Mammary epithelial cell (primary cell): ENCODE measurements around the gene ZNF398.

Experiments used
- EZH2 ChIP-seq: IDR thresholded peaks from 2 replicates; pipeline ENCODE4 v1.6.1; 2012; ENCODE audit warnings: low read length, inconsistent platforms, borderline replicate concordance
- TF ChIP-seq, protein P1 (sequence below), 2 donors: IDR thresholded peaks in 1 of 2; conservative IDR thresholded peaks in 1 of 2; 2 replicates each; pipeline ENCODE4 v1.5.1; 2011 to 2012; ENCODE audit warnings: inconsistent platforms in 2 of 2, low read length in 2 of 2, mild to moderate bottlenecking in 2 of 2, control low read depth in 1 of 2, low read depth in 1 of 2; ENCODE audit not compliant: insufficient read depth in 1 of 2; ENCODE audit errors: extremely low read depth in 1 of 2

DNA sequence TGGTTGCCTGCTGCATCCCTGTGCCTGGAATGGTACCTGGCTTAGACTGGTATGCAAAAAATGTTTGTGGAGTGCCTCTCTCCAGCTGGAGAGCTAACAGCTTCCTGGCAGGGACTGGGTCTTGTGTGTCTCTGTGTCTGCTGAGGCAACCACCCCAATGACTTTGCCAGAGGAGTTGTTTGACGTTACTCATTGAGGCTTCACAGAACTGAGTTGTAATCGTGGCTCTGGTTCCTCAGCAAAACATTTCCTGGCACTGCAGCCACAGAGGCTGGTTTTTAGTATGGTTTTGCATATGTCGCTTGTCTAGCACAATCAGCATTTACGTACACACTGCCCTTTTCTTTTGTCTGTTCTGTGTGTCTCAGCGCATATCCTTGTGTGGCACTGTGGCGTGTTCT is 55.6 kb downstream of the ZNF398 start:
- TF ChIP-seq, protein P1, sequence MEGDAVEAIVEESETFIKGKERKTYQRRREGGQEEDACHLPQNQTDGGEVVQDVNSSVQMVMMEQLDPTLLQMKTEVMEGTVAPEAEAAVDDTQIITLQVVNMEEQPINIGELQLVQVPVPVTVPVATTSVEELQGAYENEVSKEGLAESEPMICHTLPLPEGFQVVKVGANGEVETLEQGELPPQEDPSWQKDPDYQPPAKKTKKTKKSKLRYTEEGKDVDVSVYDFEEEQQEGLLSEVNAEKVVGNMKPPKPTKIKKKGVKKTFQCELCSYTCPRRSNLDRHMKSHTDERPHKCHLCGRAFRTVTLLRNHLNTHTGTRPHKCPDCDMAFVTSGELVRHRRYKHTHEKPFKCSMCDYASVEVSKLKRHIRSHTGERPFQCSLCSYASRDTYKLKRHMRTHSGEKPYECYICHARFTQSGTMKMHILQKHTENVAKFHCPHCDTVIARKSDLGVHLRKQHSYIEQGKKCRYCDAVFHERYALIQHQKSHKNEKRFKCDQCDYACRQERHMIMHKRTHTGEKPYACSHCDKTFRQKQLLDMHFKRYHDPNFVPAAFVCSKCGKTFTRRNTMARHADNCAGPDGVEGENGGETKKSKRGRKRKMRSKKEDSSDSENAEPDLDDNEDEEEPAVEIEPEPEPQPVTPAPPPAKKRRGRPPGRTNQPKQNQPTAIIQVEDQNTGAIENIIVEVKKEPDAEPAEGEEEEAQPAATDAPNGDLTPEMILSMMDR (conservative IDR thresholded peaks at IDR 0.05 in 1 of 2, IDR thresholded peaks at IDR 0.05 in 1 of 2; ENCODE audit: extremely low read depth in 1 of 2, insufficient read depth in 1 of 2, low read depth in 1 of 2, low read length in 2 of 2) = no peak
- no peak for TF ChIP-seq EZH2
